Measurements from ENCODE around the gene PXMP2.
"Not testable (repeated sequence)": the region's sequence is repeated elsewhere in the genome, so short reads cannot be mapped to it uniquely, and the experiment has no call there.

Gene PXMP2

GRCh38 chr12:132753670-132754069, 66.3 kb downstream of the PXMP2 start:
- DNase-seq (ENCODE audit: low spot score): not testable (repeated sequence)

DNA sequence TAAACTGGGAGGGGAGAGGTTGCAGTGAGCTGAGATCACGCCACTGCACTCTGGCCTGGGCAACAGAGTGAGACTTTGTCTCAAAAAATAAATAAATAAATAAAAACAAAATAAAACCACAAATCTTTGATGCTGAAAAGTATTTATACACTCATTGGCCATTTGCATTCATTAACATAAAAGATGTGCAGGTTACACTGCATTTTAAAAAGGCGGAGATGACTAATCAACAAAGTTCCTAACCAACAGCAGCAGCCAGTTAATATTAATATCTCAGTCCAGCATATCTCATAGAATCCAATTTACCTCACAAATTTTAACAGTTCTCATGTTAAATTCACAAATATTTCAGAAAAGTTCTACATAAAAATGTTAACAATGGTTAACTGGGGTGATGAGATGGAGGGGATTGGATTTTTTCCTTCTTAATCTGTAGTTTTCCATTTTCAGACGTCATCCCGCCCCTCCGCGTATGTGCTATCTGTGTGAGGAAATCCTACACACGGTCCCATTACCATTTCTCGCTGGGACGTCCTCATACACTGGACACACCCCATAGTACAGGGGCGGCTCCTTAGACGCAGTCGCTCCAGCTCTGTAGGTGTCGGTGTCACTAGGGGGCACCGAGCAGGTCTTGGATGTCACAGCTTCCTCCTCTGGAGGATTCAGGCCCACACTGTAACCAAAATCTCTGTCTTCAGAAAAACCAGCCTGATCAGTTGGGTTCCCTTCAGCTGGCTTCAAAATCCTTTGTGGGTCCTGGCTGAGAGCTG, 67.0 kb downstream of the PXMP2 start:
- DNase-seq (ENCODE audit: low spot score): no peak
